Adipocyte (in vitro differentiated cells): ENCODE measurements around the gene LRGUK.

ENCODE experiments used
- DNase-seq: peaks from one replicate; pipeline ENCODE4 v3.0.0-alpha.2; 2015; ENCODE audit warnings: low read depth
- H3K27me3 ChIP-seq: replicated peaks from 2 replicates; pipeline ENCODE4 v1.7.0; 2013; ENCODE audit warnings: mild to moderate bottlenecking, low read length, moderate library complexity; ENCODE audit not compliant: control insufficient read depth, insufficient read depth
- H3K36me3 ChIP-seq: 2 replicates; pipeline ENCODE4 v1.7.0; 2013; ENCODE audit warnings: low read length, mild to moderate bottlenecking, moderate library complexity; ENCODE audit not compliant: control insufficient read depth, insufficient read depth, severe bottlenecking
- H3K4me1 ChIP-seq: 2 replicates; pipeline ENCODE4 v1.7.0; 2013; ENCODE audit warnings: mild to moderate bottlenecking, low read length, moderate library complexity; ENCODE audit not compliant: control insufficient read depth, insufficient read depth
- H3K4me3 ChIP-seq: 2 replicates; pipeline ENCODE4 v1.7.0; 2013; ENCODE audit warnings: mild to moderate bottlenecking, low read length, moderate library complexity
- H3K9ac ChIP-seq: 2 replicates; pipeline ENCODE4 v1.7.0; 2013; ENCODE audit warnings: mild to moderate bottlenecking, low read length, moderate library complexity
- H3K9me3 ChIP-seq: 2 replicates; pipeline ENCODE4 v1.7.0; 2013; ENCODE audit warnings: mild to moderate bottlenecking, low read length, moderate library complexity; ENCODE audit not compliant: control insufficient read depth

LRGUK gene

DNA sequence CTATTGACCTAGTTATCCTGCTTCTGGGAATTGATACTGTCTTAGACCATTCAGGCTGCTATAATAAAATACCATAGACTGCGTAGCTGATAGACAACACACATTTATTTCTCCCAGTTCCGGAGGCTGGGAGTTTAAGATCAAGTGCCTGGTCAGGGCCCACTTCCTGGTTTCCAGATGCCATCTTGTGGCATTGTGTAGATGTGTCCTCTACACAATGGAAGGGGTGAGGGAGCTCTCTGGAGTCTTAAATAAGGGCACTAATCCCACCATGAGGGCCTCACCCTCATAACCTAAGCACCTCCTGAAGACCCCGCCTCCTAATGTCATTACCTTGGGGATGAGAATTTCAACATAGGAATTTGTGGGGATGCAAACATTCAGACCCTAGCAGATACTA lies 127.2 kb downstream of the LRGUK start:
- Histone ChIP-seq H3K9me3 (no peaks in the 10 kb centered on the region), H3K4me1 (no peaks in the 10 kb centered on the region), H3K4me3 (no peak overlapping the region), H3K9ac (no peak overlapping the region), H3K27me3 (no peaks in the 10 kb centered on the region), H3K36me3 (no peaks in the 10 kb centered on the region)
- DNase-seq = no peak

GRCh38 chr7:134255814-134256213 lies 128.7 kb downstream of the LRGUK start:
- Histone ChIP-seq H3K4me1 (no peaks in the 10 kb centered on the region), H3K4me3 (no peak overlapping the region), H3K27me3 (no peaks in the 10 kb centered on the region), H3K9me3 (no peaks in the 10 kb centered on the region), H3K9ac (no peak overlapping the region), H3K36me3 (no peaks in the 10 kb centered on the region)
- no peak for DNase-seq

DNA sequence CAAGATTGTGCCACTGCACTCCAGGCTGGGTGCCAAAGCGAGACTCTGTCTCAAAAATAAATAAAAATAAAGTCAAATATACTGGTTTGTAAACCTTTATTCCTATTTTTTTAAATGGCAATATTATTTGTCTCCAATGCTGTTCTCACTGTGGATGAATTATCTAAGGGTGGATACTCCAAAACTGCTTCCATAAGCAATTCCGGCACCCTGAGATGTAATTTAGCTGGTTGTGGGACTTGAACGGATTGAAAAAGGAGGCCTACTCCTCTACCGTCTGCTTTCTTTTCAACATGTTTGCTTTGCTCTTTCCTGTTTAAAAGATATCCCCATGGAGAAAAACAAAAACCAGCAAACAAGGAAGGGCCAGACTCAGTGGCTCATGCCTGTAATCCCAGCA lies 135.2 kb downstream of the LRGUK start:
- H3K36me3 ChIP-seq = no peaks in the 10 kb centered on the region
- no peak overlapping the region for H3K9ac ChIP-seq
- no peaks in the 10 kb centered on the region for H3K4me1 ChIP-seq
- no peak overlapping the region for H3K4me3 ChIP-seq
- DNase-seq = no peak
- no peaks in the 10 kb centered on the region for H3K9me3 ChIP-seq
- H3K27me3 ChIP-seq = no peaks in the 10 kb centered on the region

GRCh38 chr7:134276951-134277350 lies 149.8 kb downstream of the LRGUK start:
- H3K9ac ChIP-seq = no peak overlapping the region

GRCh38 chr7:134278502-134279153 lies 151.5 kb downstream of the LRGUK start:
- Histone ChIP-seq H3K9ac (no peak overlapping the region), H3K9me3 (no peaks in the 10 kb centered on the region), H3K4me1 (no peaks in the 10 kb centered on the region), H3K27me3 (peaks cover 3% of the 10 kb centered on the region), H3K4me3 (no peak overlapping the region), H3K36me3 (no peaks in the 10 kb centered on the region)
- DNase-seq = no peak

More at GRCh38 chr7:134276951-134277350, 149.8 kb downstream of the LRGUK start:
- H3K27me3 ChIP-seq = no peaks in the 10 kb centered on the region
- no peak overlapping the region for H3K4me3 ChIP-seq
- no peaks in the 10 kb centered on the region for H3K36me3 ChIP-seq
- H3K9me3 ChIP-seq = no peaks in the 10 kb centered on the region
- no peak for DNase-seq
- H3K4me1 ChIP-seq = no peaks in the 10 kb centered on the region

DNA sequence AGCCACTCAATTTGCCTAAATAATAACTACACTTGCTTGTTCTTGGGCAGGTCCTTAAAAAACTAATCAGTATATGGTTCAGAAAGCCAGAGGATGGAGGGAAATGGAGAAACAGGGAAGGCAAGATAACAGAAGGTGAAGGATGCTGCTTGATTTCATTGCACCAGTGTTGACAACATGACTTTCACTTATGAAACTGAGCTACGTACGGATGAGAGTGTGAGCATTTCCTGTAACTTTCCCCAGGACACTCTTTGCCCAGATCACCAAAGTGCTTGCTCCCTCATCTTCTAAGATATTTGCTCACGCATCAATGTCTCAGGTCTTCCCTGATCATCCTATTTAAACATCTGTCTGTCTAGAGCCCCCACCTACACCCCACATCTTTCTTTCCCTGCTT lies 152.2 kb downstream of the LRGUK start:
- DNase-seq = no peak
- Histone ChIP-seq H3K4me3 (no peak overlapping the region), H3K27me3 (peaks cover 8% of the 10 kb centered on the region), H3K9me3 (no peaks in the 10 kb centered on the region), H3K9ac (no peak overlapping the region), H3K36me3 (no peaks in the 10 kb centered on the region), H3K4me1 (no peaks in the 10 kb centered on the region)

DNA sequence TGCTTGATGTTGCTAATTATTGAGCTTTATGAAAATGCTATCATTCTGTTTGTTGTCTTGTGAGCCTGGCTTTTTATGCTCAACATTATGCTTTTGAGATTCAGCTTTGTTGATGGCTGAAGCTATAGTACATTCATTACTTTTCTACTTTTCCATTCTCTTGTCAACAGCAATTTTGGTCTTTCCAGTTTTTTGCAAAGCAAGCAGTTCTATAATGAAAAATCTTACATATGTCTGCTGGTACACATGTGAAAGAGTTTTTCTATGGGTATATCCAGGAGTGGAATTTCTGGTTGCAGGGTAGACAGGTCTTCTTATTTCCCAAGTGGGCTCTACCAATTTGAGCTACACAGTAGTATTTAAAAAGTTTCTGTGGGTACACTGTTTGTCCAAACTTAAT lies 152.8 kb downstream of the LRGUK start:
- Histone ChIP-seq H3K4me3 (no peak overlapping the region), H3K27me3 (peaks cover 9% of the 10 kb centered on the region), H3K9ac (no peak overlapping the region), H3K9me3 (no peaks in the 10 kb centered on the region), H3K4me1 (no peaks in the 10 kb centered on the region), H3K36me3 (no peaks in the 10 kb centered on the region)
- DNase-seq = no peak

DNA sequence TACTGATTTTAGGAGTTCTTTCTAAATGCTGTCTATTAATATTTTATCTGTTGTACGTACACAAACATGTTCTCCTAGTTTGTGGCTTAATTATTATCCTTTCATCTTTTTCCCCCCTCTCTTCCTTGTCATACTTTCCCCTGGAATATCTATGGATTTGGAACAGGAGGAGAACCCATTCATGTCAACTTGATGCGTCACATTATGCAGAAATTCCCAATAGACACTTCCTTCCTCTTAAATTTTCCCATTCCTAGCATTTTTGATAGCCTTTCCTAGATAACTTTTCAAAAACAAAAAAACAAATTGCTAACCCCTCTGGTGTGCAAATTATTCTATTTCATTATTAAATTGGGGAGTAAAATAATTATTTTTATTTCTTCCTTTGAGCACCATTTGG lies 153.4 kb downstream of the LRGUK start:
- Histone ChIP-seq H3K36me3 (no peaks in the 10 kb centered on the region), H3K9me3 (no peaks in the 10 kb centered on the region), H3K27me3 (peaks cover 13% of the 10 kb centered on the region), H3K9ac (no peak overlapping the region), H3K4me1 (no peaks in the 10 kb centered on the region), H3K4me3 (no peak overlapping the region)
- DNase-seq = no peak

GRCh38 chr7:134284011-134284410 lies 156.9 kb downstream of the LRGUK start:
- no peak overlapping the region for H3K9ac ChIP-seq

DNA sequence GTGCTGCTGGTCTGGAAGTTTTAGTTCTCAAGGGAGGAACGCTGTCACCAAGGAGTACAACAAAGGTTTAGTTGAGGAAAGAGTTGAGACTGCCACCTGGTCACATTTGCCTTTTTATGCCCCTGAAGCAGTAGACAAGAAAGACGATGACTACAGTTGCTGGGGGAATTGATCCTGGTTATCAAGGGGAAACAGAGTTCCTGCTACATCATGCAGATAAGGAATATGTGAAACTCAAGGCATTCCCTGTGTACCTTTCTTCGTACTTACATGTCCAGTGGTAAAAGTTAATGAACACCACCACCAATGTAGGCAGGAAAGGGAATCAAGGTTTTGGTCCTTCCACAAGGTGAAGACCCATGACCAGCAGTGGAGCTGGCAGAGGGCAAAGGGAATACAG lies 157.8 kb downstream of the LRGUK start:
- no peak overlapping the region for H3K4me3 ChIP-seq
- H3K9ac ChIP-seq = no peak overlapping the region
- H3K27me3 ChIP-seq = peaks cover 13% of the 10 kb centered on the region
- H3K9me3 ChIP-seq = no peaks in the 10 kb centered on the region
- no peak for DNase-seq
- no peaks in the 10 kb centered on the region for H3K36me3 ChIP-seq
- peaks cover 9% of the 10 kb centered on the region for H3K4me1 ChIP-seq

More at GRCh38 chr7:134284011-134284410, 156.9 kb downstream of the LRGUK start:
- no peak overlapping the region for H3K4me3 ChIP-seq
- H3K36me3 ChIP-seq = no peaks in the 10 kb centered on the region
- H3K9me3 ChIP-seq = no peaks in the 10 kb centered on the region
- DNase-seq = no peak
- peaks cover 13% of the 10 kb centered on the region for H3K27me3 ChIP-seq
- H3K4me1 ChIP-seq = peaks cover under 1% of the 10 kb centered on the region

DNA sequence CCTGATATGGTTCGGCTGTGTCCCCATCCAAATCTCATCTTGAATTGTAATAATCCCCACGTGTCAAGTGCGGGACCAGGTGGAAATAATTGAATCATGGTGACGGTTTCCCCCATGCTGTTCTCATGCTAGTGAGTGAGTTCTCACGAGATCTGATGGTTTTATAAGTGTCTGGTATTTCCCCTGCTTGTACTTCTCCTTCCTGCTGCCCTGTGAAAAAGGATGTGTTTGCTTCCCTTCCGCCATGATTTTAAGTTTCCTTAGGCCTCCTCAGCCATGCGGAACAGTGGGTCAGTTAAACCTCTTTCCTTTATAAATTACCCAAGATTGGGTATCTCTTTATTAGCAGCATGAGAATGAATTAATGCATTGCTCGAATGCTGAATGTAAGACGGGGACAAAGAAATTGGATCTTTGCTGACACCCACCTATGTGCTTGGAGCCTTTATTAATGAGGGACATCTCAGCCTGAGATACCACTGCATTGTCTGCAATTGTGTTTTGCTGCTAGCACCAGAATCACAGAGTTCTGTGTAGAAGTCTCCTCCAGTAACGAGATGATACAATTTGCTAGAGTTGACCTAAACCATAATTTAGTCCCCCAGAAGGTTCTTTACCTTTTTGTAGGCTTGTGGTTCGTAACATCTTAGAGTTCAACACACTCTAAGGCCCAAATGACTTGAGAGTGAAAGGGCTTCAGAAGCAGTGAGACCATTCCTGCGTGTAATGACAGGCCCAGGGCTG lies 160.9 kb downstream of the LRGUK start:
- DNase-seq = no peak
- no peak overlapping the region for H3K9ac ChIP-seq
- H3K9me3 ChIP-seq = no peaks in the 10 kb centered on the region
- H3K36me3 ChIP-seq = no peaks in the 10 kb centered on the region
- H3K27me3 ChIP-seq = peaks cover 13% of the 10 kb centered on the region
- H3K4me3 ChIP-seq = no peak overlapping the region
- peaks cover 14% of the 10 kb centered on the region for H3K4me1 ChIP-seq
